ENCODE results near the gene HSBP1.

The HSBP1 gene

GRCh38 chr16:83830091-83830768 lies 22.5 kb downstream of the HSBP1 start:
- H2AFZ ChIP-seq (ENCODE audit: low read length) = no peak overlapping the region
- H4K20me1 ChIP-seq (ENCODE audit: insufficient read depth, low read length) = no peaks in the 10 kb centered on the region
- no peak overlapping the region for H3K27ac ChIP-seq (ENCODE audit: low read depth, low read length, poor library complexity, severe bottlenecking)
- no peaks in the 10 kb centered on the region for H3K9me2 ChIP-seq (ENCODE audit: low read depth, low read length)
- H3K79me2 ChIP-seq (ENCODE audit: insufficient read depth, low read length) = no peaks in the 10 kb centered on the region
- no peak overlapping the region for H3K9ac ChIP-seq (ENCODE audit: low read length)
- H3K27me3 ChIP-seq (ENCODE audit: insufficient read depth, low read length) = no peaks in the 10 kb centered on the region
- H3K4me2 ChIP-seq (ENCODE audit: low read length) = no peak overlapping the region
- no peaks in the 10 kb centered on the region for H3F3A ChIP-seq (ENCODE audit: insufficient read depth, low read length)
- H3K4me1 ChIP-seq (ENCODE audit: insufficient read depth, low read length, severe bottlenecking) = no peaks in the 10 kb centered on the region
- no peak overlapping the region for H3K4me3 ChIP-seq (ENCODE audit: low read depth, low read length, poor library complexity, severe bottlenecking)
- no peaks in the 10 kb centered on the region for H3K9me3 ChIP-seq (ENCODE audit: low read length)
- TF ChIP-seq EZH2 (IDR thresholded peaks at IDR 0.05; ENCODE audit: borderline replicate concordance, low read length) = no peak
- TF ChIP-seq CTCF (IDR thresholded peaks at IDR 0.05; ENCODE audit: low read length) = no peak
- H3K36me3 ChIP-seq (ENCODE audit: insufficient read depth, low read length) = peaks cover 3% of the 10 kb centered on the region; the same call in 1 of the 2 replicates

- no peaks in the 10 kb centered on the region for H3K27me3 ChIP-seq (ENCODE audit: insufficient read depth, low read length)
- H3K27ac ChIP-seq (ENCODE audit: low read depth, low read length, poor library complexity, severe bottlenecking) = no peak overlapping the region
- no peaks in the 10 kb centered on the region for H3K9me3 ChIP-seq (ENCODE audit: low read length)
- no peak overlapping the region for H2AFZ ChIP-seq (ENCODE audit: low read length)
- H4K20me1 ChIP-seq (ENCODE audit: insufficient read depth, low read length) = no peaks in the 10 kb centered on the region
- H3K9me2 ChIP-seq (ENCODE audit: low read depth, low read length) = no peaks in the 10 kb centered on the region
- no peak for TF ChIP-seq EZH2 (IDR thresholded peaks at IDR 0.05; ENCODE audit: borderline replicate concordance, low read length)
- no peak for TF ChIP-seq CTCF (IDR thresholded peaks at IDR 0.05; ENCODE audit: low read length)
- H3K9ac ChIP-seq (ENCODE audit: low read length) = no peak overlapping the region
- H3K4me3 ChIP-seq (ENCODE audit: low read depth, low read length, poor library complexity, severe bottlenecking) = no peak overlapping the region
- peaks cover 3% of the 10 kb centered on the region; the same call in 1 of the 2 replicates for H3K36me3 ChIP-seq (ENCODE audit: insufficient read depth, low read length)
- no peaks in the 10 kb centered on the region for H3K79me2 ChIP-seq (ENCODE audit: insufficient read depth, low read length)
- no peak overlapping the region for H3K4me2 ChIP-seq (ENCODE audit: low read length)
- no peaks in the 10 kb centered on the region for H3F3A ChIP-seq (ENCODE audit: insufficient read depth, low read length)
- H3K4me1 ChIP-seq (ENCODE audit: insufficient read depth, low read length, severe bottlenecking) = peaks cover 4% of the 10 kb centered on the region
These were observed 23.1 kb downstream of the HSBP1 start for GRCh38 chr16:83830769-83831455.

GRCh38 chr16:83831456-83831987 lies 23.7 kb downstream of the HSBP1 start:
- TF ChIP-seq EZH2 (IDR thresholded peaks at IDR 0.05; ENCODE audit: borderline replicate concordance, low read length) (no peak), CTCF (IDR thresholded peaks at IDR 0.05; ENCODE audit: low read length) (no peak)
- peaks cover 6% of the 10 kb centered on the region for H3K4me1 ChIP-seq (ENCODE audit: insufficient read depth, low read length, severe bottlenecking)
- no peak overlapping the region for H2AFZ ChIP-seq (ENCODE audit: low read length)
- peaks cover 3% of the 10 kb centered on the region; the same call in 1 of the 2 replicates for H3K36me3 ChIP-seq (ENCODE audit: insufficient read depth, low read length)
- no peaks in the 10 kb centered on the region for H3K27me3 ChIP-seq (ENCODE audit: insufficient read depth, low read length)
- no peaks in the 10 kb centered on the region for H3K79me2 ChIP-seq (ENCODE audit: insufficient read depth, low read length)
- H3K27ac ChIP-seq (ENCODE audit: low read depth, low read length, poor library complexity, severe bottlenecking) = no peak overlapping the region
- H3K9me2 ChIP-seq (ENCODE audit: low read depth, low read length) = no peaks in the 10 kb centered on the region
- H3K9ac ChIP-seq (ENCODE audit: low read length) = no peak overlapping the region
- H3F3A ChIP-seq (ENCODE audit: insufficient read depth, low read length) = no peaks in the 10 kb centered on the region
- no peaks in the 10 kb centered on the region for H4K20me1 ChIP-seq (ENCODE audit: insufficient read depth, low read length)
- no peaks in the 10 kb centered on the region for H3K9me3 ChIP-seq (ENCODE audit: low read length)
- no peak overlapping the region for H3K4me2 ChIP-seq (ENCODE audit: low read length)
- no peak overlapping the region for H3K4me3 ChIP-seq (ENCODE audit: low read depth, low read length, poor library complexity, severe bottlenecking)

All from OCI-LY1 (cell line).